Epithelial cell of esophagus (primary cell): Measurements from ENCODE around the gene MON1B.

Source experiments
- DNase-seq: peaks from one replicate; pipeline ENCODE4 v3.0.0; 2010; ENCODE audit warnings: low read depth
- H3K4me3 ChIP-seq: 2 replicates; pipeline ENCODE4 v1.5.1; 2011; ENCODE audit warnings: mild to moderate bottlenecking, low read length, control low read depth
- TF ChIP-seq, protein P1 (sequence below): IDR thresholded peaks from 2 replicates; pipeline ENCODE4 v1.5.1; 2011; ENCODE audit warnings: low read depth, mild to moderate bottlenecking, low read length, control low read depth, inconsistent platforms; ENCODE audit not compliant: insufficient read depth; ENCODE audit errors: missing control alignments

The MON1B gene

DNA sequence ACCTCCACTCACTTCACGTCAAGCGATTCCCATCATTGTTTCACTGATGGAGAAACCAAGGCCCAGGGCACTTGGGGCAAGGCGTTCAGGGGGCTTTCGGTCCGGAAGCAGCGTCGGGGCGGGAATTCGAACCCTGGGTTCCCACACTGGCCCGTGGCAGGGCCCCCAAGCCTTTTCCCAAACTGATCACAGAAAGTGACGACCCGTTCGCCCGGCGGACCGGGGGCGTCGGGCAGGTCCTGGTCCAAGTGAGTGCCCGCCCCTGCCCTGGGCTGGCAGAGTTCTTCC is 856 bp upstream of the MON1B start:
- TF ChIP-seq, protein P1, sequence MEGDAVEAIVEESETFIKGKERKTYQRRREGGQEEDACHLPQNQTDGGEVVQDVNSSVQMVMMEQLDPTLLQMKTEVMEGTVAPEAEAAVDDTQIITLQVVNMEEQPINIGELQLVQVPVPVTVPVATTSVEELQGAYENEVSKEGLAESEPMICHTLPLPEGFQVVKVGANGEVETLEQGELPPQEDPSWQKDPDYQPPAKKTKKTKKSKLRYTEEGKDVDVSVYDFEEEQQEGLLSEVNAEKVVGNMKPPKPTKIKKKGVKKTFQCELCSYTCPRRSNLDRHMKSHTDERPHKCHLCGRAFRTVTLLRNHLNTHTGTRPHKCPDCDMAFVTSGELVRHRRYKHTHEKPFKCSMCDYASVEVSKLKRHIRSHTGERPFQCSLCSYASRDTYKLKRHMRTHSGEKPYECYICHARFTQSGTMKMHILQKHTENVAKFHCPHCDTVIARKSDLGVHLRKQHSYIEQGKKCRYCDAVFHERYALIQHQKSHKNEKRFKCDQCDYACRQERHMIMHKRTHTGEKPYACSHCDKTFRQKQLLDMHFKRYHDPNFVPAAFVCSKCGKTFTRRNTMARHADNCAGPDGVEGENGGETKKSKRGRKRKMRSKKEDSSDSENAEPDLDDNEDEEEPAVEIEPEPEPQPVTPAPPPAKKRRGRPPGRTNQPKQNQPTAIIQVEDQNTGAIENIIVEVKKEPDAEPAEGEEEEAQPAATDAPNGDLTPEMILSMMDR, result no peak
- peak overlapping the region; percentile 96 for H3K4me3 ChIP-seq
- DNase-seq, result no peak

DNA sequence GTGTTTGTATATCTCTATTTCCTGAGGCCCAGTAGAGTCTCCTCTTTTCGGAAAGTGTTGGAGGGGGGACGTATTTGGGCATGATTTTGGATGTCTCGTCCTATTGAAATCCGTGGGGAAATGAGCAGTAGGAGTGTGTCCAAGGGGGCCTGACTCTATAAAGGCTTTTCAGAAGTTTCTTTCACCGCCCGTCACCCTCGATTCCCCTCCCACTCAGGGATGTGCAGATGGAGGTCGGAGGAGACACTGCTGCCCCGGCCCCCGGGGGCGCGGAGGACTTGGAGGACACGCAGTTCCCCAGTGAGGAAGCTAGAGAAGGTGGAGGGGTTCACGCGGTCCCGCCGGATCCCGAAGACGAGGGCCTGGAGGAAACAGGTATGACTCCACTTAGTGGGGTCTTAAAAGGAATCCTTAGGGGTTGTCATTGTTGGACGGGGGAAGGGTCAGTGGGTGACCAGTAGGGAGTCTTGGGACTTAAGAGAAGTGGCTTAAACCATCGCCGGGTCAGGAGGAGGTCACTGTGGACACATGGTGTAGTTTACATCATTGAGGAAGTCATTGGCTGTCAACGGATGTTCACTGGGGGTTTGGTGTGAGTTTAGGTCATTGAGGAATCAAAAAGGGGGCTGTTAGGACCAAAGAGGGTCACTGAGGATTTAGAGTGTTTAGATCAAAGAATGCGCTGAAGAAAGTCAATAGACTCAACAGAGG is 424 bp downstream of the MON1B start:
- TF ChIP-seq, protein P1, result no peak
- peak overlapping the region; percentile 96 for H3K4me3 ChIP-seq
- DNase-seq, result no peak

DNA sequence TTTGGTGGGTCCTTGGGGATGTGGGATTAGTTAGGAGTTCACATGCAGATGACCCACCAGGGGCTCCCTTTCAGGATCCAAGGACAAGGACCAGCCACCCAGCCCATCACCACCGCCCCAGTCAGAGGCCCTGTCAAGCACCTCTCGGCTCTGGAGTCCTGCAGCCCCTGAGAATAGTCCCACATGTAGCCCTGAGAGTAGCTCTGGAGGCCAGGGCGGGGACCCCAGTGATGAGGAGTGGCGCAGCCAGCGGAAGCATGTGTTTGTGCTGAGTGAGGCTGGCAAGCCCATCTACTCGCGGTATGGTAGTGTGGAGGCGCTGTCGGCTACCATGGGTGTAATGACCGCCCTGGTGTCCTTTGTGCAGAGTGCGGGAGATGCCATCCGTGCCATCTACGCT is 2.4 kb downstream of the MON1B start:
- no peak for DNase-seq
- H3K4me3 ChIP-seq, result no peak overlapping the region
- TF ChIP-seq, protein P1, result no peak

DNA sequence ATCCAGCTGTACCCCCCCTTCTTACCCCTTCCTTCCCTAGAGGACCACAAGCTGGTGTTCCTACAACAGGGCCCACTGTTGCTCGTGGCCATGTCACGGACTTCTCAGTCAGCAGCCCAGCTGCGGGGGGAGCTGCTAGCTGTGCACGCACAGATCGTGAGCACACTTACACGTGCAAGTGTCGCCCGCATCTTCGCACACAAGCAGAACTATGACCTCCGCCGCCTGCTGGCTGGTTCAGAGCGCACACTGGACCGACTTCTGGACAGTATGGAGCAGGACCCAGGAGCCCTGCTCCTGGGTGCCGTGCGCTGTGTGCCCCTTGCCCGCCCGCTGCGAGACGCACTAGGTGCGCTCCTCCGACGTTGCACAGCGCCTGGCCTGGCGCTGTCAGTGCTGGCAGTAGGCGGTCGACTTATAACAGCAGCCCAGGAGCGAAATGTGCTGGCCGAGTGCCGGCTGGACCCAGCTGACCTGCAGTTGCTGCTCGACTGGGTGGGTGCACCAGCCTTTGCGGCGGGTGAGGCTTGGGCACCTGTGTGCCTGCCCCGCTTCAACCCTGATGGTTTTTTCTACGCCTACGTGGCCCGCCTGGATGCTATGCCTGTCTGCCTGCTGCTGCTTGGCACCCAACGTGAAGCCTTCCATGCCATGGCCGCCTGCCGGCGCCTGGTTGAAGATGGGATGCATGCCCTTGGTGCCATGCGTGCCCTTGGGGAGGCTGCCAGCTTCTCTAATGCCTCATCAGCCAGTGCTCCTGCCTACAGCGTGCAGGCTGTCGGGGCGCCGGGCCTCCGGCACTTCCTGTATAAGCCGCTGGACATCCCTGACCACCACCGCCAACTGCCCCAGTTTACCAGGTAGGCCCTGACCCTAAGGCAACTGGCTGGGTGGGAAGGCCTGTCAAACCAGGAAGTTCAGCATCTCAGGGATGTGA is 3.6 kb downstream of the MON1B start:
- DNase-seq, result no peak
- TF ChIP-seq, protein P1, result no peak
- no peak overlapping the region for H3K4me3 ChIP-seq

DNA sequence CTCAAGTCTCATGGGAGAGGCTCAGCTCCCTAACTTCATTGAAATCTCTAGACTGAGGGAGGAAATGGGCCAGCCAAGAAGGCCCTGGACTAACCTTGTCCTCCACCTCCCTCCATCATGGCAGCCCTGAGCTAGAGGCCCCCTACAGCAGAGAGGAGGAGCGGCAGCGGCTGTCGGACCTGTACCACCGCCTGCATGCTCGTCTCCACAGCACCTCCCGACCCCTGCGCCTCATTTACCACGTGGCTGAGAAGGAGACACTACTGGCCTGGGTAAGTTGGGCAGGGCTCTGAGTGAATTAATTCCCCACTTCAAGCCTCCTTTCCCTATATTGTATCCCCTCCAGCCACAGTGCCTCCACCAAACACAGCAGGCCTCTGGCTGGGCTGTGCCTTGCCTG is 4.4 kb downstream of the MON1B start:
- no peak for DNase-seq
- H3K4me3 ChIP-seq, result no peak overlapping the region
- TF ChIP-seq, protein P1, result no peak

DNA sequence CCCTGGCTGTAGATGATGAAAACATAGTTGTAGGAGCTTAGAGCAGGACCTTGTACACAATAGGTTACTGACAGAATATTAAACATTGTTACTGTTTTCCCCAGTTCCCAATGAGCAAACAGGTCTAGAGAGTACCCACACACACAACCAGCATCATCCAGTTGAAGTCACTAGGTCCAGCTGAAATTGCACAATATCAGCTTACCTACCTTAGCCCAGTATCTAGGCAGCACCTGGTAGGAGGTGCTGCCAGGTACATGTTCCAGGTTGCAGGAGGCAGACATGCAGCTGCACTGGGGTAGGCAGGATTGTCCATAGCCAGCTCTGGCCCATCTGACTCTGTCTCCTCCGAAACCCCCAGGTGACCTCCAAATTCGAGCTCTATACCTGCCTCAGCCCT is 6.8 kb downstream of the MON1B start:
- TF ChIP-seq, protein P1, result no peak
- DNase-seq, result no peak
- H3K4me3 ChIP-seq, result no peak overlapping the region

DNA sequence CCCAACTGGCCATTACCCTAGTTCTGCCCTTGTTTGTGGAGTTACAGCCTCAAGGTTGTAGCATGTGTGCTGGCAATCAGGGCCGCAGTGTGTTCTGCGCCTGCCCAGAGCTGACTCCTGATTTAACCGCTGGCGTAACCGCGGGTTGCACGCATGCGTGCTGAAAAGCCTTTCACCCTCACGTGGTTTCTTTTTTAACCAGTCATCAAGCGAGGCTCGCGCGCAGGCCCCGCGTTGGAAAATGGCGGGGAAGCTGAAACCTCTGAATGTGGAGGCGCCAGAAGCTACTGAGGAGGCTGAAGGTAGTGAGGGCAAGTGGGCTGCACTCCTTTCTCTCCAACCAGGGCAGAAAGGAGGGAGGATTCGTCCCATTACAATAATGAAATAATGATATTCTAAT is 8.2 kb downstream of the MON1B start, which contains the start of gene SYCE1L:
TSS of gene SYCE1L (plus strand) at position 198 of the 400 bp plus-strand sequence. CDS start at position 242, 44 bp downstream.
- TF ChIP-seq, protein P1, result no peak
- no peak within 1 kb of the TSS for H3K4me3 ChIP-seq
- no peak for DNase-seq
